SK-N-SH treated with all-trans-retinoic acid at 6 μM for 48 hours (cell line): ENCODE results near the gene ASTN2.

Experiments used
- GLIS3 ChIP-seq: fragments of 250-450 bp; sonication (Bioruptor Pico); IDR thresholded peaks from 2 replicates; pipeline ENCODE4 v1.5.0; 2020; ENCODE audit warnings: mild to moderate bottlenecking, moderate library complexity
- RARB ChIP-seq: fragments of 250-450 bp; sonication (Bioruptor Pico); IDR thresholded peaks from 2 replicates; pipeline ENCODE4 v1.8.0; 2021; ENCODE audit warnings: mild to moderate bottlenecking, moderate library complexity
- ZNF8 ChIP-seq: fragments of 450-650 bp; formaldehyde crosslinking; IDR thresholded peaks from 2 replicates; pipeline ENCODE4 v1.5.0; 2020; ENCODE audit warnings: mild to moderate bottlenecking, moderate library complexity

DNA sequence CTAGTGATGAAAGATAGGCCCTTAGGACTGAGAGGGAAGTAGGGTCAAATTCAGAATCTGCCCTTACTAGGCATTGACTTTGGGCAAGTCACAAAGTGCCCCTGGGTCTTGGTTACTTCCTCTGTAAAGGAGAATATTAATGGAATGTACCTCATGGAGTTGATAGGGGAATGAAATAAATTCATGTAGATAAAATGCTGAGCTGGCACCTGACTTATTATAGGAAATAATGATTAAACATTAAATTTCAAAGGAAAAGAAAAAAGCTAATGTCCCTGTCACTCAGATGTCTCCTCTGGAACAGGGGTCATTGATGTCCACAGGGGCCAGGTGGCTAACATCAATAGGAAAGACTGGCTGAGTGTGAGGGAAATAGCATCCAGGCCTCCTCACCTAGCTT lies 406.4 kb downstream of the ASTN2 start:
- TF ChIP-seq RARB (CRISPR knock-in tag) (no peak), ZNF8 (CRISPR knock-in tag) (no peak), GLIS3 (CRISPR knock-in tag) (no peak)
